WTC11 (cell line): ENCODE results near the gene SLC38A3.
"Not testable (repeated sequence)": the region's sequence is repeated elsewhere in the genome, so short reads cannot be mapped to it uniquely, and the experiment has no call there.

ENCODE experiments used
- CREM ChIP-seq: sonication (generic); formaldehyde crosslinking; IDR thresholded peaks from 2 replicates; pipeline ENCODE4 v1.8.1; 2022; ENCODE audit warnings: mild to moderate bottlenecking, missing genetic modification reagents, moderate library complexity
- CTCF ChIP-seq: fragments of 200-600 bp; IDR thresholded peaks from 2 replicates; pipeline ENCODE4 v1.8.0; 2022; ENCODE audit warnings: antibody characterized with exemption
- FOXK1 ChIP-seq: sonication (generic); formaldehyde crosslinking; IDR thresholded peaks from 2 replicates; pipeline ENCODE4 v1.8.0; 2022; ENCODE audit warnings: mild to moderate bottlenecking, moderate library complexity, missing genetic modification reagents
- FOXP1 ChIP-seq: sonication (generic); formaldehyde crosslinking; IDR thresholded peaks from 2 replicates; pipeline ENCODE4 v1.8.0; 2022; ENCODE audit warnings: missing genetic modification reagents, mild to moderate bottlenecking, moderate library complexity, borderline replicate concordance
- GABPB1 ChIP-seq: sonication (generic); formaldehyde crosslinking; IDR thresholded peaks from 2 replicates; pipeline ENCODE4 v1.8.1; 2023; ENCODE audit warnings: mild to moderate bottlenecking, missing genetic modification reagents
- MYBL2 ChIP-seq: sonication (generic); formaldehyde crosslinking; IDR thresholded peaks from 2 replicates; pipeline ENCODE4 v1.8.1; 2023; ENCODE audit warnings: mild to moderate bottlenecking, moderate library complexity, missing genetic modification reagents
- NFYB ChIP-seq: sonication (generic); formaldehyde crosslinking; conservative IDR thresholded peaks from 2 replicates; pipeline ENCODE4 v1.8.0; 2022; ENCODE audit warnings: low read depth, missing genetic modification reagents
- ZNF121 ChIP-seq: sonication (generic); formaldehyde crosslinking; IDR thresholded peaks from 2 replicates; pipeline ENCODE4 v1.8.0; 2023; ENCODE audit warnings: missing genetic modification reagents
- ZNF138 ChIP-seq: sonication (generic); formaldehyde crosslinking; conservative IDR thresholded peaks from 2 replicates; pipeline ENCODE4 v1.8.1; 2022; ENCODE audit warnings: mild to moderate bottlenecking, moderate library complexity, missing genetic modification reagents
- TF ChIP-seq, protein P1 (sequence below): sonication (generic); formaldehyde crosslinking; IDR thresholded peaks from 2 replicates; pipeline ENCODE4 v1.8.0; 2022; ENCODE audit warnings: mild to moderate bottlenecking, missing genetic modification reagents
- TF ChIP-seq, protein P2 (sequence below): sonication (generic); formaldehyde crosslinking; IDR thresholded peaks from 2 replicates; pipeline ENCODE4 v1.8.1; 2022; ENCODE audit warnings: low read depth, missing genetic modification reagents, borderline replicate concordance
- TF ChIP-seq, protein P3 (sequence below): sonication (generic); formaldehyde crosslinking; IDR thresholded peaks from 2 replicates; pipeline ENCODE4 v1.8.1; 2022; ENCODE audit warnings: missing genetic modification reagents, borderline replicate concordance
- TF ChIP-seq, protein P4 (sequence below): fragments of 250-450 bp; sonication (Bioruptor Pico); IDR thresholded peaks from 2 replicates; pipeline ENCODE4 v1.8.0; 2021; ENCODE audit warnings: mild to moderate bottlenecking

DNA sequence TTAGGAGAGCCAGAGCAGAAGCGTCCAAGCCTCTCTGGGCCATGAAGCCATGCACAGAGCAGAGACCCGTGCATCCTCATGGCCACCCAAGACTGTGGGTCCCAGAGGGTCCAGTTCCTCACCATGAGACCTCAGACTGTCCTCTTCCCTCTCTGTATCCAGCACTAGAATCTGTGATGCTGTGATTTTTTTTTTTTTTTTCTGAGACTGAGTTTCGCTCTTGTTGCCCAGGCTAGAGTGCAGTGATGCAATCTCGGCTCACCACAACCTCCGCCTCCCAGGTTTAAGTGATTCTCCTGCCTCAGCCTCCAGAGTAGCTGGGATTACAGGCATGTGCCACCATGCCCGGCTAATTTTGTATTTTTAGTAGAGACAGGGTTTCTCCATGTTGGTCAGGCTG, 39.7 kb downstream of the SLC38A3 start:
- TF ChIP-seq CTCF; FOXK1; GABPB1 (CRISPR knock-in tag); ZNF138; CREM (CRISPR knock-in tag); MYBL2 (CRISPR knock-in tag); ZNF121 (CRISPR knock-in tag); NFYB (CRISPR knock-in tag); FOXP1 (CRISPR knock-in tag): not testable (repeated sequence)
- TF ChIP-seq, protein P1, sequence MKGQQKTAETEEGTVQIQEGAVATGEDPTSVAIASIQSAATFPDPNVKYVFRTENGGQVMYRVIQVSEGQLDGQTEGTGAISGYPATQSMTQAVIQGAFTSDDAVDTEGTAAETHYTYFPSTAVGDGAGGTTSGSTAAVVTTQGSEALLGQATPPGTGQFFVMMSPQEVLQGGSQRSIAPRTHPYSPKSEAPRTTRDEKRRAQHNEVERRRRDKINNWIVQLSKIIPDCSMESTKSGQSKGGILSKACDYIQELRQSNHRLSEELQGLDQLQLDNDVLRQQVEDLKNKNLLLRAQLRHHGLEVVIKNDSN (CRISPR knock-in tag): not testable (repeated sequence)
- TF ChIP-seq, protein P2, sequence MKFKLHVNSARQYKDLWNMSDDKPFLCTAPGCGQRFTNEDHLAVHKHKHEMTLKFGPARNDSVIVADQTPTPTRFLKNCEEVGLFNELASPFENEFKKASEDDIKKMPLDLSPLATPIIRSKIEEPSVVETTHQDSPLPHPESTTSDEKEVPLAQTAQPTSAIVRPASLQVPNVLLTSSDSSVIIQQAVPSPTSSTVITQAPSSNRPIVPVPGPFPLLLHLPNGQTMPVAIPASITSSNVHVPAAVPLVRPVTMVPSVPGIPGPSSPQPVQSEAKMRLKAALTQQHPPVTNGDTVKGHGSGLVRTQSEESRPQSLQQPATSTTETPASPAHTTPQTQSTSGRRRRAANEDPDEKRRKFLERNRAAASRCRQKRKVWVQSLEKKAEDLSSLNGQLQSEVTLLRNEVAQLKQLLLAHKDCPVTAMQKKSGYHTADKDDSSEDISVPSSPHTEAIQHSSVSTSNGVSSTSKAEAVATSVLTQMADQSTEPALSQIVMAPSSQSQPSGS (CRISPR knock-in tag): not testable (repeated sequence)
- TF ChIP-seq, protein P3, sequence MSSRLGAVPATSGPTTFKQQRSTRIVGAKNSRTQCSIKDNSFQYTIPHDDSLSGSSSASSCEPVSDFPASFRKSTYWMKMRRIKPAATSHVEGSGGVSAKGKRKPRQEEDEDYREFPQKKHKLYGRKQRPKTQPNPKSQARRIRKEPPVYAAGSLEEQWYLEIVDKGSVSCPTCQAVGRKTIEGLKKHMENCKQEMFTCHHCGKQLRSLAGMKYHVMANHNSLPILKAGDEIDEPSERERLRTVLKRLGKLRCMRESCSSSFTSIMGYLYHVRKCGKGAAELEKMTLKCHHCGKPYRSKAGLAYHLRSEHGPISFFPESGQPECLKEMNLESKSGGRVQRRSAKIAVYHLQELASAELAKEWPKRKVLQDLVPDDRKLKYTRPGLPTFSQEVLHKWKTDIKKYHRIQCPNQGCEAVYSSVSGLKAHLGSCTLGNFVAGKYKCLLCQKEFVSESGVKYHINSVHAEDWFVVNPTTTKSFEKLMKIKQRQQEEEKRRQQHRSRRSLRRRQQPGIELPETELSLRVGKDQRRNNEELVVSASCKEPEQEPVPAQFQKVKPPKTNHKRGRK (CRISPR knock-in tag): not testable (repeated sequence)
- TF ChIP-seq, protein P4, sequence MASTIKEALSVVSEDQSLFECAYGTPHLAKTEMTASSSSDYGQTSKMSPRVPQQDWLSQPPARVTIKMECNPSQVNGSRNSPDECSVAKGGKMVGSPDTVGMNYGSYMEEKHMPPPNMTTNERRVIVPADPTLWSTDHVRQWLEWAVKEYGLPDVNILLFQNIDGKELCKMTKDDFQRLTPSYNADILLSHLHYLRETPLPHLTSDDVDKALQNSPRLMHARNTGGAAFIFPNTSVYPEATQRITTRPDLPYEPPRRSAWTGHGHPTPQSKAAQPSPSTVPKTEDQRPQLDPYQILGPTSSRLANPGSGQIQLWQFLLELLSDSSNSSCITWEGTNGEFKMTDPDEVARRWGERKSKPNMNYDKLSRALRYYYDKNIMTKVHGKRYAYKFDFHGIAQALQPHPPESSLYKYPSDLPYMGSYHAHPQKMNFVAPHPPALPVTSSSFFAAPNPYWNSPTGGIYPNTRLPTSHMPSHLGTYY: not testable (repeated sequence)
